OCI-LY3 (cell line): ENCODE data around the gene MDM1.

Experiments
- H2AFZ ChIP-seq: fragments of 200-600, 300-600 bp; shearing (Covaris generic); 2 replicates; pipeline ENCODE4 v1.6.0; 2014; ENCODE audit warnings: antibody characterized with exemption, low read depth, low read length
- H3K27ac ChIP-seq: fragments of 200-600, 300-600 bp; sonication (generic); 2 replicates; pipeline ENCODE4 v1.5.1; 2014; ENCODE audit warnings: mild to moderate bottlenecking, low read length, moderate library complexity, mixed read lengths
- H3K27me3 ChIP-seq: fragments of 200-600, 300-600 bp; sonication (generic); 2 replicates; pipeline ENCODE4 v1.6.1; 2014; ENCODE audit warnings: low read depth, low read length, mixed read lengths
- H3K36me3 ChIP-seq: fragments of 200-600, 300-600 bp; sonication (generic); replicated peaks from 2 replicates; pipeline ENCODE3; 2014; ENCODE audit warnings: low read depth, low read length, mixed read lengths
- H3K4me1 ChIP-seq: fragments of 300-600, 200-600 bp; sonication (generic); 2 replicates; pipeline ENCODE4 v1.6.1; 2014; ENCODE audit warnings: low read length, mixed read lengths
- H3K4me2 ChIP-seq: fragments of 200-600, 300-600 bp; sonication (generic); 2 replicates; pipeline ENCODE4 v1.6.1; 2014; ENCODE audit warnings: low read length, mixed read lengths
- H3K4me3 ChIP-seq: fragments of 300-600, 200-600 bp; sonication (generic); 2 replicates; pipeline ENCODE4 v1.5.1; 2014; ENCODE audit warnings: antibody characterized with exemption, mild to moderate bottlenecking, low read length, moderate library complexity
- H3K79me2 ChIP-seq: fragments of 300-600, 200-600 bp; shearing (Covaris generic); 2 replicates; pipeline ENCODE4 v1.6.1; 2014; ENCODE audit warnings: mild to moderate bottlenecking, low read length, mixed read lengths
- H3K9ac ChIP-seq: fragments of 300-600, 200-600 bp; shearing (Covaris generic); 2 replicates; pipeline ENCODE4 v1.6.0; 2014; ENCODE audit warnings: mild to moderate bottlenecking, low read length, moderate library complexity
- H3K9me3 ChIP-seq: fragments of 200-600, 300-600 bp; shearing (Covaris generic); 2 replicates; pipeline ENCODE4 v1.6.1; 2014; ENCODE audit warnings: low read length, mixed read lengths; ENCODE audit not compliant: insufficient read depth
- H4K20me1 ChIP-seq: fragments of 200-600, 300-600 bp; sonication (generic); 2 replicates; pipeline ENCODE4 v1.6.1; 2016; ENCODE audit warnings: low read length, mixed read lengths; ENCODE audit not compliant: insufficient read depth
- EZH2phosphoT487 ChIP-seq: fragments of 200-600 bp; shearing (Covaris generic); IDR thresholded peaks from 2 replicates; pipeline ENCODE4 v1.6.1; 2018; ENCODE audit warnings: antibody characterized with exemption, mixed run types, low read depth
- TF ChIP-seq, protein P1 (sequence below): fragments of 200-600, 300-600 bp; sonication (generic); IDR thresholded peaks from 2 replicates; pipeline ENCODE4 v1.5.1; 2014; ENCODE audit warnings: antibody characterized with exemption, low read length, low read depth

The MDM1 gene

GRCh38 chr12:68271346-68271745 is 60.8 kb downstream of the MDM1 start:
- Histone ChIP-seq H3K27me3 (no peaks in the 10 kb centered on the region), H3K4me2 (no peak overlapping the region), H3K27ac (no peak overlapping the region), H2AFZ (no peak overlapping the region), H3K9ac (no peak overlapping the region), H3K4me3 (no peak overlapping the region), H3K36me3 (no peaks in the 10 kb centered on the region), H4K20me1 (no peaks in the 10 kb centered on the region), H3K9me3 (no peaks in the 10 kb centered on the region), H3K4me1 (no peaks in the 10 kb centered on the region), H3K79me2 (no peaks in the 10 kb centered on the region)
- TF ChIP-seq, protein P1, sequence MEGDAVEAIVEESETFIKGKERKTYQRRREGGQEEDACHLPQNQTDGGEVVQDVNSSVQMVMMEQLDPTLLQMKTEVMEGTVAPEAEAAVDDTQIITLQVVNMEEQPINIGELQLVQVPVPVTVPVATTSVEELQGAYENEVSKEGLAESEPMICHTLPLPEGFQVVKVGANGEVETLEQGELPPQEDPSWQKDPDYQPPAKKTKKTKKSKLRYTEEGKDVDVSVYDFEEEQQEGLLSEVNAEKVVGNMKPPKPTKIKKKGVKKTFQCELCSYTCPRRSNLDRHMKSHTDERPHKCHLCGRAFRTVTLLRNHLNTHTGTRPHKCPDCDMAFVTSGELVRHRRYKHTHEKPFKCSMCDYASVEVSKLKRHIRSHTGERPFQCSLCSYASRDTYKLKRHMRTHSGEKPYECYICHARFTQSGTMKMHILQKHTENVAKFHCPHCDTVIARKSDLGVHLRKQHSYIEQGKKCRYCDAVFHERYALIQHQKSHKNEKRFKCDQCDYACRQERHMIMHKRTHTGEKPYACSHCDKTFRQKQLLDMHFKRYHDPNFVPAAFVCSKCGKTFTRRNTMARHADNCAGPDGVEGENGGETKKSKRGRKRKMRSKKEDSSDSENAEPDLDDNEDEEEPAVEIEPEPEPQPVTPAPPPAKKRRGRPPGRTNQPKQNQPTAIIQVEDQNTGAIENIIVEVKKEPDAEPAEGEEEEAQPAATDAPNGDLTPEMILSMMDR: no peak

GRCh38 chr12:68270358-68270757 is 61.8 kb downstream of the MDM1 start:
- H3K36me3 ChIP-seq: no peaks in the 10 kb centered on the region
- H3K4me3 ChIP-seq: no peak overlapping the region
- H3K4me2 ChIP-seq: no peak overlapping the region
- H3K9ac ChIP-seq: no peak overlapping the region
- H3K27me3 ChIP-seq: no peaks in the 10 kb centered on the region
- H2AFZ ChIP-seq: no peak overlapping the region
- no peaks in the 10 kb centered on the region for H3K9me3 ChIP-seq
- no peaks in the 10 kb centered on the region for H4K20me1 ChIP-seq
- H3K4me1 ChIP-seq: no peaks in the 10 kb centered on the region
- H3K27ac ChIP-seq: no peak overlapping the region
- no peaks in the 10 kb centered on the region for H3K79me2 ChIP-seq
- TF ChIP-seq, protein P1: no peak
- TF ChIP-seq EZH2phosphoT487: no peak

DNA sequence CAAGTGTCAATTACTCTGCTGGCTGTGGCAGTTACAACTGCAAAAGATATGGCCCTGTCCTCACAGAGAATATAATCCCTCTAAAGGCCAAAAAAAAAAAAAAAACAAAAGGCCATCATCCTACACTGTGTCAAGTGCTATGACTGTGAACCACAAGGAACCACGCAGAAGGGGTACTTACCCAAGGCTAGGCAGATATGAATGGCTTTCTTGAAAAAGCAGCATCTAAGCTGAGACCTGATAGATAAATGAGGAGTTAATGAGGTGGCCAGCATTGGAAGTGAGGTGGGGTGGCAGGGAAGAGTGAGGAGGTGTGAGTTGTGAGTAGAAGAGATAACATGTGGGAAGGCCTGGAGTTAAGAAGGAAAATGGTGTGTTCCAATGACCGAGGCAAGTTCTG is 62.4 kb downstream of the MDM1 start:
- Histone ChIP-seq H3K4me2 (no peak overlapping the region), H3K4me3 (no peak overlapping the region), H3K4me1 (no peaks in the 10 kb centered on the region), H4K20me1 (no peaks in the 10 kb centered on the region), H3K27ac (no peak overlapping the region), H3K27me3 (no peaks in the 10 kb centered on the region), H3K9ac (no peak overlapping the region), H3K79me2 (no peaks in the 10 kb centered on the region), H2AFZ (no peak overlapping the region), H3K36me3 (no peaks in the 10 kb centered on the region), H3K9me3 (no peaks in the 10 kb centered on the region)
- TF ChIP-seq EZH2phosphoT487: no peak
- TF ChIP-seq, protein P1: no peak

DNA sequence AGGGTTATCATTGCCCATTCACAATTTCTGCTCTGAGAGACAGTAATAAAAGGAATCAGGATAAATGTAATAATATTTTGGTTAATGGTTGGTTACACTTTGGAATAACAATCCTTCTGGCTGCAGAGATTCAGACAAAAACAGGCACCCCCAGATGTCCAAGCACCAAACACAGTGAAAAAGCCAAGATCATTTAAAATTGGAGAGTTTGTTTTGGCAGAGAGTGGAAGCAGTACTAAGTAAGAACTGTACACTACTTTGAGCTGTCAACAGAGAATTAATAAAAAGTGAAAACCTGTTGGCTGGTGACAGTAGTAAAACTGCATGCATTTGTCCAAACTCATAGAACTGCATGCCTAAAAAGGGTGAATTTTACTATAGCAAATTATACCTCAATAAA is 63.2 kb downstream of the MDM1 start:
- Histone ChIP-seq H3K9me3 (no peaks in the 10 kb centered on the region), H3K79me2 (no peaks in the 10 kb centered on the region), H3K36me3 (no peaks in the 10 kb centered on the region), H4K20me1 (no peaks in the 10 kb centered on the region), H2AFZ (no peak overlapping the region), H3K27ac (no peak overlapping the region), H3K9ac (no peak overlapping the region), H3K4me2 (no peak overlapping the region), H3K4me1 (no peaks in the 10 kb centered on the region), H3K4me3 (no peak overlapping the region), H3K27me3 (no peaks in the 10 kb centered on the region)
- no peak for TF ChIP-seq EZH2phosphoT487
- TF ChIP-seq, protein P1: no peak
